ENCODE measurements around the gene NRL.

DNA sequence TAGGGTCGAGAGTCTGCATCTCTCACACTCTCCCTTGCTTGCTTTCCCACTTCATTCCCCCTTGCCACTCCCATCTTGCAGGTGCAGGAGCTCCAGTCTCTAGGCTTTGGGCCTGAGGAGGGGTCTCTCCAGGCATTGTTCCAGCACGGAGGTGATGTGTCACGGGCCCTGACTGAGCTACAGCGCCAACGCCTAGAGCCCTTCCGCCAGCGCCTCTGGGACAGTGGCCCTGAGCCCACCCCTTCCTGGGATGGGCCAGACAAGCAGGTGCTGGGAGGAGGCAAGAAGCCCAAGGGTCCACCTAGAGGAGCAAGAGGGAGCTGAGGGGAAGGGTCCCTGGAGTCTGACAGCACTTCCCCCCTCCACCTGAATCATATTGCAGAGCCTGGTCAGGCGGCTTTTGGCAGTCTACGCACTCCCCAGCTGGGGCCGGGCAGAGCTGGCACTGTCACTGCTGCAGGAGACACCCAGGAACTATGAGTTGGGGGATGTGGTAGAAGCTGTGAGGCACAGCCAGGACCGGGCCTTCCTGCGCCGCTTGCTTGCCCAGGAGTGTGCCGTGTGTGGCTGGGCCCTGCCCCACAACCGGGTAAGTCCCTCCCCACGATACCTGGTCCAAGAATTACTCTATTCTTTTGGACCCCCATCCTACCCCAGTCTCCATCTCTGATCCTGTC is 36.8 kb upstream of the NRL start:
- TF ChIP-seq EZH2 (IDR thresholded peaks at IDR 0.05; ENCODE audit: insufficient read depth, poor library complexity, severe bottlenecking) (no peak), EZH2phosphoT487 (IDR thresholded peaks at IDR 0.05; ENCODE audit: insufficient read depth, low read depth) (no peak)
